ENCODE results near the gene PHC2.
A peak's percentile ranks its signal among the peaks of the same experiment; 100 is the strongest.

PHC2 gene

GRCh38 chr1:33468011-33468410 is 37.1 kb upstream of the PHC2 start:
- no peaks in the 10 kb centered on the region for H3K9me3 ChIP-seq
- no peak overlapping the region for H3K27ac ChIP-seq
- no peaks in the 10 kb centered on the region for H3K27me3 ChIP-seq
- TF ChIP-seq, protein P1, sequence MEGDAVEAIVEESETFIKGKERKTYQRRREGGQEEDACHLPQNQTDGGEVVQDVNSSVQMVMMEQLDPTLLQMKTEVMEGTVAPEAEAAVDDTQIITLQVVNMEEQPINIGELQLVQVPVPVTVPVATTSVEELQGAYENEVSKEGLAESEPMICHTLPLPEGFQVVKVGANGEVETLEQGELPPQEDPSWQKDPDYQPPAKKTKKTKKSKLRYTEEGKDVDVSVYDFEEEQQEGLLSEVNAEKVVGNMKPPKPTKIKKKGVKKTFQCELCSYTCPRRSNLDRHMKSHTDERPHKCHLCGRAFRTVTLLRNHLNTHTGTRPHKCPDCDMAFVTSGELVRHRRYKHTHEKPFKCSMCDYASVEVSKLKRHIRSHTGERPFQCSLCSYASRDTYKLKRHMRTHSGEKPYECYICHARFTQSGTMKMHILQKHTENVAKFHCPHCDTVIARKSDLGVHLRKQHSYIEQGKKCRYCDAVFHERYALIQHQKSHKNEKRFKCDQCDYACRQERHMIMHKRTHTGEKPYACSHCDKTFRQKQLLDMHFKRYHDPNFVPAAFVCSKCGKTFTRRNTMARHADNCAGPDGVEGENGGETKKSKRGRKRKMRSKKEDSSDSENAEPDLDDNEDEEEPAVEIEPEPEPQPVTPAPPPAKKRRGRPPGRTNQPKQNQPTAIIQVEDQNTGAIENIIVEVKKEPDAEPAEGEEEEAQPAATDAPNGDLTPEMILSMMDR (IDR thresholded peaks at IDR 0.05), result no peak
- H3K4me1 ChIP-seq, result peaks cover 0 to 22% (median 14%) of the 10 kb centered on the region in 4 donors
- no peak for DNase-seq
- no peaks in the 10 kb centered on the region for H3K36me3 ChIP-seq
- intact Hi-C loops (cut with DNase I; ENCODE audit: low total_unique reads), result loop anchor here (5.0 to 10.0 kb wide), 3 partner anchors 93 to 243 kb away; no protein-coding TSS in a partner anchor
- no peak overlapping the region for H3K4me3 ChIP-seq

DNA sequence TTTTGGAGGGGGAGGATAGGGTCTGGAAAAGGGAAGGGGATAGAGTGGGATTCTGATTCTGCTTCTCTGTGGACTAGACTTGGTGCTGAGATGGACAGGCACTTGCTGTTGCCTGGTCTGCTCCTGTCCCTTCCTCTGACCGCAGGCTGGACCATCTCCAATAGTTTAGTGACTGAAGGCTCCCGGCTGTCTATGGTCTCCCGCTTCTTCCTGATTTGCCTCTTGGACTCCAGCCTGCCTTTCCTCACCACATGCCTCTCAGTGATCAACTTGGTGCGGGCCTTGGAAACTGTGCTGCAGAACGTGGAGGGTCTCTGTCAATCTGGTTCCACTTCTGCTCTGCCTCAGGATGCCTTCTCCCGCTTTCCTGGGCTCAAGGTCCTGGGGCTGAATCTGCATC is 35.3 kb upstream of the PHC2 start:
- Histone ChIP-seq H3K36me3 (no peaks in the 10 kb centered on the region), H3K9me3 (no peaks in the 10 kb centered on the region), H3K4me1 (peaks cover 0 to 18% (median 16%) of the 10 kb centered on the region in 4 donors), H3K4me3 (no peak overlapping the region), H3K27me3 (no peaks in the 10 kb centered on the region), H3K27ac (no peak overlapping the region)
- peak in 1 of 2 donors; percentile 54 for DNase-seq
- TF ChIP-seq, protein P1 (IDR thresholded peaks at IDR 0.05), result no peak
- intact Hi-C loops (cut with DNase I; ENCODE audit: low total_unique reads), result loop anchor here (5.0 to 10.0 kb wide), 3 partner anchors 91 to 241 kb away; no protein-coding TSS in a partner anchor

DNA sequence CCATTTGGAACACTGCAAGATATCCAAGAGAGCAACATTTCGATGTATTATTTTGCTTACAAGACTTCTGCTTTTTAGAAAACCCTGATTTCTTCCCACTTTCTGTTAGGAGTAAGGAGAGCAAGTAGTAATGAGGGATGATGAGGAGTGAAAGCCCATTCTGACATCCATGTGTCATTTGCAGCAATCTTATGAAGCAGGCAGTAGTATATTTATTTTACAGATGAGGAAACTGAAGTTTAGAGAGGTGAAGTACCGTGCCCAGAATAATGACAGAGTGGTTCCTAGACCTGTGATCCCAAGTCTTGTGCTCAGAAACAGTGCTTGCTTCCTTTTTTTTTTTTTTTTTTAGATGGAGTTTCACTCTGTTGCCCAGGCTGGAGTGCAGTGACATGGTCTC is 34.4 kb upstream of the PHC2 start:
- no peak for DNase-seq
- H3K27ac ChIP-seq, result no peak overlapping the region
- intact Hi-C loops (cut with DNase I; ENCODE audit: low total_unique reads), result loop anchor here (5.0 to 10.0 kb wide), 3 partner anchors 91 to 241 kb away; no protein-coding TSS in a partner anchor
- no peaks in the 10 kb centered on the region for H3K9me3 ChIP-seq
- TF ChIP-seq, protein P1 (IDR thresholded peaks at IDR 0.05), result no peak
- no peaks in the 10 kb centered on the region for H3K27me3 ChIP-seq
- H3K4me3 ChIP-seq, result no peak overlapping the region
- H3K4me1 ChIP-seq, result peaks cover 0 to 19% (median 17%) of the 10 kb centered on the region in 4 donors
- no peaks in the 10 kb centered on the region for H3K36me3 ChIP-seq

GRCh38 chr1:33464552-33464951 is 33.7 kb upstream of the PHC2 start:
- peaks cover 0 to 24% (median 20%) of the 10 kb centered on the region in 4 donors for H3K4me1 ChIP-seq
- no peaks in the 10 kb centered on the region for H3K36me3 ChIP-seq
- no peaks in the 10 kb centered on the region for H3K9me3 ChIP-seq
- TF ChIP-seq, protein P1 (IDR thresholded peaks at IDR 0.05), result no peak
- intact Hi-C loops (cut with DNase I; ENCODE audit: low total_unique reads), result loop anchor here (10.0 kb wide), 2 partner anchors 90 to 240 kb away; no protein-coding TSS in a partner anchor
- no peak overlapping the region for H3K27ac ChIP-seq
- H3K27me3 ChIP-seq, result no peaks in the 10 kb centered on the region
- no peak for DNase-seq
- H3K4me3 ChIP-seq, result no peak overlapping the region

- Histone ChIP-seq H3K27me3 (no peaks in the 10 kb centered on the region), H3K36me3 (no peaks in the 10 kb centered on the region), H3K27ac (no peak overlapping the region), H3K4me3 (no peak overlapping the region), H3K9me3 (no peaks in the 10 kb centered on the region), H3K4me1 (peaks cover 0 to 38% (median 24%) of the 10 kb centered on the region in 4 donors)
- DNase-seq, result no peak
- TF ChIP-seq, protein P1 (IDR thresholded peaks at IDR 0.05), result no peak
- intact Hi-C loops (cut with DNase I; ENCODE audit: low total_unique reads), result loop anchor here (10.0 kb wide), 2 partner anchors 88 to 238 kb away; no protein-coding TSS in a partner anchor
Measured at GRCh38 chr1:33462405-33463164, 31.7 kb upstream of the PHC2 start.
